Ramos (cell line): ENCODE measurements around the gene ZC3H7A.

Experiments used
- in situ Hi-C: fragments of 300-500 bp; cut with MboI; formaldehyde crosslinking; loops from one replicate; pipeline ENCODE4 v1.14.3; 2022; ENCODE audit warnings: low sequenced_read_pairs; ENCODE audit not compliant: unreplicated experiment

The ZC3H7A gene

DNA sequence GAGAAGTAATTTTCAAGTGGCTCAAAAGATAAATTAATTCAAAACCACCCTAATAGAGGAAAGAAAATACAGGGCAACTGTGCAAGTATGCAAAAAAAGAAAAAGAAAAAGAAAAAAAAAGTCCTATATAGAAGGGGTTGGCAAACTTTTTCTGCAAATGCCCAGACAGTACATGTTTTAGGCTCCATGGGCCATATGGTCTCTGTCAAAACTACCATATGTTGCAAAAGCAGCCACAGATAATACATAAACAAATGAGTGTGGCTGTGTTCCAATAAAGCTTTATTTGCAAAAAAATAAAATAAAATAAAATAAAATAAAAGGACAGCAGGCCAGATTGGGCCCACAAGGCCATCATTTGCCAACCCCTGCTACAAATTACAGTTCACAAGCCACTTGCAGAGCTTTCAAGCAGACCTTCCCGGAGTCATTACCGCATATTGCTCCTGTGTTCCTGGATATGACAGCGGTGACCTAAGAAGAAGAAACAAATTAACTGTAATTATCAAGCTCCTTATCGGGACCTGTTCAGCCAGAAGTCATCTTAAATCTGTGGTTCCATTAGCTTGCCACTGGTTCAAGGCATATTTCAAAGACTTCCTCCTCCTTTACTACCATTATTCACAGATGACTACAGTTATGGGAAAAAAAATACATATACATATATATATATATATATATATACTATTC lies 15.9 kb downstream of the ZC3H7A start:
- in situ Hi-C loops = no loop called here

- in situ Hi-C loops = no loop called here
These were observed 18.0 kb downstream of the ZC3H7A start for GRCh38 chr16:11779074-11779473.

DNA sequence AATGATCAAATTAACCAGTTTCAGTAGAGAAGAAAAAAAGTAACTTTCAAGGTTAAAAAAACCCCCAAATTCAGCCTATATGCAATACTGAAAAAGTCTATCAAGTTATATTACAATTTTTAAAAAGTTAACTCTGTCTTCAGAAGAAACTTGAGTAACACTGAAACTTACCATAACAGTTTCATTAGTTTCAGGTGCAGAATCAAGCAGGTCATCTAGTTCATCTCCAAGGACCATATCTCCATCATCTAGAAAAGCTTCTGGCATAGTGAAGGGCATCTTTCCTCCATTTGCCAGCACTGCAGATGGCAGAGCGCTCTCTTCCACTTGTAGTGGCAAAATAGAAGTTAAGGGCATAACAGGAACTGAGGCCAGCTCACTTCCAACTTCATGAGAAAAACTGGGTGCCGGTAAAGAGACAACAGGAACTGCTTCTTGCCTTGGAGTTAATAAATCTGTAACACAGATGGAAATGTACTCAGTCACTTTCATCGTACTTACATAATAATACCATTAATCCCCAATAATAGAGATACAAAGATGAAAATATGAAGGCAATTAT lies 22.9 kb downstream of the ZC3H7A start:
- in situ Hi-C loops = no loop called here

DNA sequence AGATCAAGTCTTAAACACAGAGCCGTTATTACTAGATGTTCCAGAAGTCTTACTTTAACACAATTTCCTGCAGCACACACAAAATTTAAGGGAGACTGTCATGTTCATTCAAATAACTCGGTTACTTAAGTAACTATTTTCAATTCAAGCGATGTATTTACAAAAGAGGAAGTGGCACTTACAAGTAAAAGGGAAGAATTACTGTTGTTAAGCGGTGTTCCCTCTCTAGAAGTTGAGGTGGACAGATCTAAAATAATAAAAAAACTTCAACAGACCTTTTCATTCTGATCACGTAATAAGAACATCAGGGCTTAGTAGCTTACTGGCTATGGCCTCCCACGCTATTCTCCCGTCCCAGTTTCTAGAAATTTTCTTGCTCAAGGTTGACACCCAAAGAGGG lies 28.2 kb downstream of the ZC3H7A start:
- in situ Hi-C loops = no loop called here

- in situ Hi-C loops = no loop called here
These were observed 34.6 kb downstream of the ZC3H7A start for GRCh38 chr16:11762431-11762830.

GRCh38 chr16:11759997-11760396 lies 37.1 kb downstream of the ZC3H7A start:
- in situ Hi-C loops = no loop called here

DNA sequence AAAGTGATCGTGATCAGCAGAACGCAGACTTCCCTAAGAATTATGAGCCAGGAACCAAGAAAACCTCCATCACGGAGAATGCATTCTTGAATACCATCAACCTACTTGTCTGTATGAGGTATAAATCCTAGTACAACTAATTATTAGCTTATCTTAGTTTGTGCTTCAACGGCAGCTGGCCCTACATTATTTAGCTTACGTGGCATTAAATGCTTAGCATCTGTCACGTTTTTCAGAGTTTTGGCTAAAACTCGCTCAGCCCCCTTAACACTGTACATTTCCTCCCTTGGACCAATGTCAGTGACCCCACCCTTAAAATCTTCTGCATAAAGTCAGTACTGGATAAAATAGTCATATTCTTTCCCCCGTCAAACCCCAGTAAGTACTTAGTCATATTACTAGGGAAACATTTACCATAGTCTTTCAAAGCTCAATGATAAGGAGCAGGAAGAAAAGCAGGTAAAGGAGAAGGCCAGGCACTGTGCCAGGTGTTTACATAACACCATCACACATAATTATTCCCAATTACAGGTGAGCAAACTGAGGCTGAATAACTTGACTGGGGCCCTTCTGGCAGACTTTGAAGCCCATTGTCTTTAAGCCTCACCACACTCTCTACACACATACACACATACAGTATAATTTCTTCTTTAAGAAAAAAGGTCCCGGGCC lies 37.8 kb downstream of the ZC3H7A start:
- in situ Hi-C loops = no loop called here

- in situ Hi-C loops = no loop called here
These were observed 39.1 kb downstream of the ZC3H7A start for GRCh38 chr16:11757671-11758545.

GRCh38 chr16:11756248-11756647 lies 40.8 kb downstream of the ZC3H7A start:
- in situ Hi-C loops = no loop called here

GRCh38 chr16:11755022-11755760 lies 41.9 kb downstream of the ZC3H7A start:
- in situ Hi-C loops = no loop called here

DNA sequence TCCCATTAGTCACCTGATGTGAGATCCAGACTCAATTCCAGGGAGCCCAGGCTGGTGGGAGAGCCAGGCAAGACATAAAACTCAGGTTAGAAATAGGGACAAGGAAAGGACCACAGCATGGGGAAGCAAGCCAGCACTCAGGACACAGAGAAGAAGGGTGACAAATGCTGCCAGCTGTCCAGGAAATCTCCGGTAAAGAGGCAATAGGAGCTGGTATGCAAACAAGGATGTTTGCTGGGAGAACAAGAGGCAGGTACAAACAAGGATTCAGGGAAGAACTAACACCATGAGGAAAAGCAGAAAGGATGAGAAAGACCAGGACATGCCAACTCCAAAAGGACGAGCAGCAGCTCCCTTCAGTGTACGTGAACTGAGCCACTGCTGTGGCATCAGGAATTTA lies 44.2 kb downstream of the ZC3H7A start:
- in situ Hi-C loops = no loop called here

GRCh38 chr16:11750056-11750455 lies 47.0 kb downstream of the ZC3H7A start:
- in situ Hi-C loops = no loop called here

- in situ Hi-C loops = no loop called here
These were observed 48.4 kb downstream of the ZC3H7A start for GRCh38 chr16:11748404-11749254.

- in situ Hi-C loops = no loop called here
These were observed 49.1 kb downstream of the ZC3H7A start for GRCh38 chr16:11747949-11748403.

- in situ Hi-C loops = no loop called here
These were observed 53.0 kb downstream of the ZC3H7A start for GRCh38 chr16:11744075-11744470.

- in situ Hi-C loops = no loop called here
These were observed 53.6 kb downstream of the ZC3H7A start for GRCh38 chr16:11743308-11744074.

DNA sequence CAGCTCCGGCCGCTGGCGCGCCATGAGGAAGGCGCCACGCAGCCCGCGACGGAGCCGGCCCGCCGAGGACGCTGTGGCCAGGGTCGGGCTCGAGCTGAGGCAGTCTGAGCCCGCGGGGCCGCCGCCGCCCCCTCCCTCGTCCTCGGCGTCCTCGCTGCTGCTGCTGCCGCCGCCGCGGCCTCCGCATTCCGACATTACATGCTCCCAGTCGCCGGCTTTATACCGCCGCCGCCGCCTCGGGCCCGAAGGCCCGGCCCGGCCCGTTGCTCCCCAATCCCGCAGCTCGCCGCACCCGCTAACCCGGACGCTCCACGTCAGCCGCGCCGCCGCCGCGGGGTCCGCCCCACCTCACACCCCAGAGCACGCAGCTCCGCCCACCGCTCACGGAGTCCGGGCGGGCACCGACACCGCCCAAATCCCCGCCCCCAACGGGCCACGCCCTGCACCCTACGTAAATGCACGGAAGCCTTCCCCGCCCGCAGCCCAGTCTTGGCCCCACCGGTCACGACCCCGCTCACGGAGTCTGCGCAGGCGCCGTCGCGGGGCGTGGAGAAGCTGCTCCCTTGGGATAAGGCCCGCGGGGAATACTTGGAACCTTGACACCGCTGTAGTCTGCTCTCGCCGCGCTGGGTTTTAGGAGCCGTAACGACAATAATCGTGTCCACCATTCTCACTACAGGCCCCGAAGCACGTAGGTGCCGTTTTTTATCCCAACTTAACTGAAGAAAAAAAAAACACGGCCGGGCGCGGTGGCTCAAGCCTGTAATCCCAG lies 54.3 kb downstream of the ZC3H7A start, which contains the start of gene TXNDC11:
Gene TXNDC11 (minus strand): TSS at position 322 of the 772 bp plus-strand sequence. CDS start 127 bp downstream, at position 195.
- in situ Hi-C loops = no loop called here
